Ishikawa (cell line): ENCODE results near the gene IDH3B.

Experiments used
- CEBPB ChIP-seq: IDR thresholded peaks from 2 replicates; pipeline ENCODE4 v1.6.1; 2012
- CREB1 ChIP-seq: IDR thresholded peaks from 2 replicates; pipeline ENCODE4 v1.6.1; 2012; ENCODE audit warnings: low read depth
- EGR1 ChIP-seq: IDR thresholded peaks from 2 replicates; pipeline ENCODE4 v1.6.1; 2012
- EP300 ChIP-seq: IDR thresholded peaks from 2 replicates; pipeline ENCODE4 v1.6.1; 2012; ENCODE audit warnings: borderline replicate concordance
- FOXM1 ChIP-seq: IDR thresholded peaks from 2 replicates; pipeline ENCODE4 v1.6.1; 2012; ENCODE audit warnings: low read depth, borderline replicate concordance
- MAX ChIP-seq: IDR thresholded peaks from 2 replicates; pipeline ENCODE4 v1.6.1; 2012
- NFIC ChIP-seq: IDR thresholded peaks from 2 replicates; pipeline ENCODE4 v1.6.1; 2012
- RAD21 ChIP-seq: IDR thresholded peaks from 2 replicates; pipeline ENCODE4 v1.6.1; 2012; ENCODE audit warnings: low read depth
- REST ChIP-seq: IDR thresholded peaks from 2 replicates; pipeline ENCODE4 v1.6.1; 2012; ENCODE audit warnings: low read depth, mild to moderate bottlenecking
- TAF1 ChIP-seq: IDR thresholded peaks from 2 replicates; pipeline ENCODE4 v1.6.1; 2012; ENCODE audit warnings: low read depth, mild to moderate bottlenecking
- TCF12 ChIP-seq: IDR thresholded peaks from 2 replicates; pipeline ENCODE4 v1.6.1; 2012; ENCODE audit warnings: low read depth
- USF1 ChIP-seq: IDR thresholded peaks from 2 replicates; pipeline ENCODE4 v1.6.1; 2012
- YY1 ChIP-seq: IDR thresholded peaks from 2 replicates; pipeline ENCODE4 v1.6.1; 2012; ENCODE audit warnings: low read depth
- ZBTB7A ChIP-seq: IDR thresholded peaks from 2 replicates; pipeline ENCODE4 v1.6.1; 2012; ENCODE audit warnings: low read depth

GRCh38 chr20:2663887-2664719 is at the start of gene IDH3B:
- TF ChIP-seq EGR1 (peak; percentile 33; the same call in 1 of the 2 replicates), NFIC (peak; percentile 61), TAF1 (peak; percentile 96), CEBPB (no peak), FOXM1 (no peak), RAD21 (no peak), REST (no peak), EP300 (peak; percentile 23; the same call in 1 of the 2 replicates), MAX (peak; percentile 86), YY1 (peak; percentile 98), CREB1 (peak; percentile 96), TCF12 (peak; percentile 76; the same call in 1 of the 2 replicates), USF1 (peak; percentile 49), ZBTB7A (no peak)
